ENCODE data around the gene CCNJL.

CCNJL gene

DNA sequence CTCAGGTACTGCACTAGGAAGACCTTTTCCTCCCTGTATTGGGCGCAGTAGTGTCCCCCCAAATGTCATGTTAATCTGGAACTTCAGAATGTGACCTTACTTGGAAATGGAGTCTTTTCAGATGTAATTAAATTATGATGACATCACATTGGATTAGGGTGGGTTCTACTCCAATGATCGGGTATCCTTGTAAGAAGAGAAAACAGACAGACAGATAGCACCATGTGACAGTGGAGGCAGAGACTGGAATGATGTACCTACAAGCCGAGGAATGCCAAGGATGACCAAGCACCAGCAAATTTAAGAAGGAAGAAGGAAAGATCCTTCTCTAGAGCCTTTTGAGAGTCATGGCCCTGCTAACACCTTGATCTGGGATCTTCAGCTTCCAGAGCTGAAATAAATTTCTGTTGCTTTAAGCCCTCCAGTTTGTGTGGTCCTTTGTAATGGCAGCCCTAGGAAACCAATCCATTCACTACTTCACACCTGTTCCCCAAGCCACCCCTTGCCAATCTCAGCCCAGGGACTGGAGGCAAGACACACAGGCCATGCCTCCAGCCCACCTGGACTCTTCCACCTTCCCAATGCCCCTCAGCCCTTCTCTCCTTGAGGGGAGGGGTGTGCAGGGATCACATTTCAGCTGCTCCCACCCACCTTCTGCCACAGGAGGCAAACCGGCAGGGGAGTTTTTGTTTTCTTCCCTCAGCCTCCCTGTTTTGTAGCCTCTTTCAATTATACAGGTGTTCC, 1.6 kb downstream of the CCNJL start:
- Histone ChIP-seq H3F3A (ENCODE audit: control insufficient read depth, insufficient read depth) (no peaks in the 10 kb centered on the region), H3K9me2 (replicated peaks; ENCODE audit: control insufficient read depth, low read length) (no peaks in the 10 kb centered on the region), H3K9me3 (ENCODE audit: control insufficient read depth, insufficient read depth, low read length) (no peaks in the 10 kb centered on the region), H3K79me2 (ENCODE audit: control insufficient read depth, low read length) (no peaks in the 10 kb centered on the region), H3K4me2 (ENCODE audit: low read length) (no peak overlapping the region), H3K27ac (ENCODE audit: low read depth, low read length) (no peak overlapping the region), H3K4me3 (ENCODE audit: low read length) (no peak overlapping the region), H3K27me3 (ENCODE audit: control insufficient read depth, low read length) (peaks cover 16% of the 10 kb centered on the region), H3K4me1 (ENCODE audit: control insufficient read depth, low read length) (no peaks in the 10 kb centered on the region), H3K36me3 (ENCODE audit: control insufficient read depth, low read length) (no peaks in the 10 kb centered on the region), H4K20me1 (ENCODE audit: control insufficient read depth, insufficient read depth, low read depth, low read length) (no peaks in the 10 kb centered on the region)
- TF ChIP-seq EZH2phosphoT487 (IDR thresholded peaks at IDR 0.05; ENCODE audit: borderline replicate concordance, low read length) (no peak), CTCF (IDR thresholded peaks at IDR 0.05; ENCODE audit: low read depth, low read length, poor library complexity, severe bottlenecking) (no peak)

DNA sequence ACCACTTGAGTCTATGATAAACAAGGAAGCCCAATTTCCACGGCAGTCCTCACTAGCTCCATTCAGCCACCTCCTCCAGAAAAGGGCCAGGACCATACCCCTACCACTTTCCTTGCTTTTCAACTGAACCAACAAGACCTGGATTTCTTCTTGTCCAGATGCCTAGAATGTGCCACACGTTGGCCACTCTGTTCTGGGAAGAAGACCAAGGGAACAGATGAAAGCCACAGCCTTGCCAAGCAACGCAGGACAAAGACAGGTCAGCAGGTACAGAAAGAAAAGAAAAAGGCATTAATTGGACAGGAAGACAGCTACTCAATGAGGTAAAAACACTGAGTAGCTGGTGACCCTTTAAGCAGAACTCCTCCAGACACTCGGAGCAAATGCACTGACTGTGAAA, 2.2 kb downstream of the CCNJL start:
- H3K4me3 ChIP-seq (ENCODE audit: low read length): no peak overlapping the region
- no peaks in the 10 kb centered on the region for H4K20me1 ChIP-seq (ENCODE audit: control insufficient read depth, insufficient read depth, low read depth, low read length)
- no peak overlapping the region for H3K4me2 ChIP-seq (ENCODE audit: low read length)
- no peaks in the 10 kb centered on the region for H3K9me2 ChIP-seq (replicated peaks; ENCODE audit: control insufficient read depth, low read length)
- H3K27me3 ChIP-seq (ENCODE audit: control insufficient read depth, low read length): peaks cover 15% of the 10 kb centered on the region
- H3K27ac ChIP-seq (ENCODE audit: low read depth, low read length): no peak overlapping the region
- no peaks in the 10 kb centered on the region for H3K36me3 ChIP-seq (ENCODE audit: control insufficient read depth, low read length)
- no peaks in the 10 kb centered on the region for H3K79me2 ChIP-seq (ENCODE audit: control insufficient read depth, low read length)
- no peaks in the 10 kb centered on the region for H3K9me3 ChIP-seq (ENCODE audit: control insufficient read depth, insufficient read depth, low read length)
- TF ChIP-seq EZH2phosphoT487 (IDR thresholded peaks at IDR 0.05; ENCODE audit: borderline replicate concordance, low read length) (no peak), CTCF (IDR thresholded peaks at IDR 0.05; ENCODE audit: low read depth, low read length, poor library complexity, severe bottlenecking) (no peak)
- no peaks in the 10 kb centered on the region for H3K4me1 ChIP-seq (ENCODE audit: control insufficient read depth, low read length)
- no peaks in the 10 kb centered on the region for H3F3A ChIP-seq (ENCODE audit: control insufficient read depth, insufficient read depth)

- H3K27me3 ChIP-seq (ENCODE audit: control insufficient read depth, low read length): peaks cover 9% of the 10 kb centered on the region
- H3F3A ChIP-seq (ENCODE audit: control insufficient read depth, insufficient read depth): no peaks in the 10 kb centered on the region
- H4K20me1 ChIP-seq (ENCODE audit: control insufficient read depth, insufficient read depth, low read depth, low read length): no peaks in the 10 kb centered on the region
- no peak overlapping the region for H3K4me2 ChIP-seq (ENCODE audit: low read length)
- no peak overlapping the region for H3K27ac ChIP-seq (ENCODE audit: low read depth, low read length)
- no peaks in the 10 kb centered on the region for H3K36me3 ChIP-seq (ENCODE audit: control insufficient read depth, low read length)
- no peak overlapping the region for H3K4me3 ChIP-seq (ENCODE audit: low read length)
- TF ChIP-seq EZH2phosphoT487 (IDR thresholded peaks at IDR 0.05; ENCODE audit: borderline replicate concordance, low read length): no peak
- no peak for TF ChIP-seq CTCF (IDR thresholded peaks at IDR 0.05; ENCODE audit: low read depth, low read length, poor library complexity, severe bottlenecking)
- H3K9me3 ChIP-seq (ENCODE audit: control insufficient read depth, insufficient read depth, low read length): no peaks in the 10 kb centered on the region
- H3K4me1 ChIP-seq (ENCODE audit: control insufficient read depth, low read length): no peaks in the 10 kb centered on the region
- no peaks in the 10 kb centered on the region for H3K79me2 ChIP-seq (ENCODE audit: control insufficient read depth, low read length)
- no peaks in the 10 kb centered on the region for H3K9me2 ChIP-seq (replicated peaks; ENCODE audit: control insufficient read depth, low read length)
These were observed 5.7 kb downstream of the CCNJL start for GRCh38 chr5:160306696-160307095.

All from DOHH2 (cell line).